HL-60 (cell line): Measurements from ENCODE around the gene GUCD1.

Source experiments
- CTCF ChIP-seq: IDR thresholded peaks from one replicate; pipeline ENCODE4 v1.5.1; 2011; ENCODE audit warnings: low read length, control low read depth, inconsistent platforms; ENCODE audit not compliant: insufficient read depth
- POLR2AphosphoS5 ChIP-seq: IDR thresholded peaks from 2 replicates; pipeline ENCODE4 v1.6.1; 2012; ENCODE audit warnings: low read depth

GRCh38 chr22:24567668-24568067 lies 12.7 kb upstream of the GUCD1 start:
- TF ChIP-seq CTCF = no peak
- no peak for TF ChIP-seq POLR2AphosphoS5
